Subcutaneous abdominal adipose tissue (tissue), 5 donors: ENCODE results near the gene FOLR1.
"Not testable (repeated sequence)": the region's sequence is repeated elsewhere in the genome, so short reads cannot be mapped to it uniquely, and the experiment has no call there.

Source experiments
- H3K27ac ChIP-seq: one replicate; pipeline ENCODE4 v1.7.0; 2013; ENCODE audit warnings: low read depth, mild to moderate bottlenecking, inconsistent platforms, low read length, moderate library complexity
- H3K27me3 ChIP-seq, 5 donors: one replicate each; pipeline ENCODE4 v1.7.0; 2013; ENCODE audit warnings: low read length in 5 of 5, inconsistent platforms in 1 of 5; ENCODE audit not compliant: control insufficient read depth in 5 of 5, insufficient read depth in 4 of 5
- H3K36me3 ChIP-seq, 5 donors: one replicate each; pipeline ENCODE4 v1.7.0; 2013; ENCODE audit warnings: low read length in 5 of 5; ENCODE audit not compliant: control insufficient read depth in 5 of 5, insufficient read depth in 5 of 5
- H3K4me1 ChIP-seq, 5 donors: one replicate each; pipeline ENCODE4 v1.7.0; 2013; ENCODE audit warnings: low read length in 5 of 5, mild to moderate bottlenecking in 3 of 5, moderate library complexity in 1 of 5; ENCODE audit not compliant: control insufficient read depth in 5 of 5, insufficient read depth in 5 of 5
- H3K4me3 ChIP-seq, 5 donors: one replicate each; pipeline ENCODE4 v1.7.0; 2013; ENCODE audit warnings: low read length in 5 of 5, low read depth in 1 of 5
- H3K9ac ChIP-seq, 5 donors: one replicate each; pipeline ENCODE4 v1.7.0; 2013; ENCODE audit warnings: low read length in 5 of 5, mild to moderate bottlenecking in 4 of 5, moderate library complexity in 3 of 5
- H3K9me3 ChIP-seq, 5 donors: one replicate each; pipeline ENCODE4 v1.7.0; 2013; ENCODE audit warnings: low read length in 5 of 5; ENCODE audit not compliant: control insufficient read depth in 5 of 5
- donor health status: healthy.
- donor health status: healthy.
- donor health status: healthy.
- donor health status: healthy.
- donor health status: healthy.

Gene FOLR1

GRCh38 chr11:72180892-72181552 is 10.9 kb upstream of the FOLR1 start:
- not testable (repeated sequence) for H3K4me1 ChIP-seq, H3K27ac ChIP-seq, H3K36me3 ChIP-seq, H3K9ac ChIP-seq, H3K27me3 ChIP-seq, H3K4me3 ChIP-seq, H3K9me3 ChIP-seq

DNA sequence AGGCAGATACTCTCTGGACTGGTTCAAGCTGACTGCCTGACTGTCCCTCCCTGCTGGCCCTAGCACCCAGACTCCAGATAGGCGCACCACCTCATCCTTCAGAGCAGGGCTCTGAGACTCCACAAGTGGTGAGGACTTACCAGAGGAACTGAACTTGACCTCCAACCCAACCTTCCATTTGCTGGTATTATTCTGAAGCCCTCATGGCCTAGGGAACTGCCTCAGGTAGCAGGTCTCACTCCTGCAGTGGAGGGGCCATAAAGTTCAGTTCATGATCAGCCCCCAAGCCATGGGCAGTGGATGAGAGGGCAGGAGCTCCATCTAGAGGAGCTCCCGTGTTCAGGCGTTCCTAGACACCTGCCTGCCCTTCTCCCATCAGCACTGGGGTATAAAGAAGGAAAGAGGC is 10.4 kb upstream of the FOLR1 start:
- H3K27ac ChIP-seq, H3K4me1 ChIP-seq, H3K4me3 ChIP-seq, H3K36me3 ChIP-seq, H3K9ac ChIP-seq, H3K9me3 ChIP-seq, H3K27me3 ChIP-seq: not testable (repeated sequence)

GRCh38 chr11:72188267-72188666 is 3.7 kb upstream of the FOLR1 start:
- Histone ChIP-seq H3K4me3 (no peak overlapping the region), H3K27ac (no peak overlapping the region), H3K9ac (no peak overlapping the region), H3K9me3 (no peaks in the 10 kb centered on the region), H3K4me1 (peaks cover 0 to 3% (median 0%) of the 10 kb centered on the region in 5 donors), H3K27me3 (no peaks in the 10 kb centered on the region), H3K36me3 (no peaks in the 10 kb centered on the region)

DNA sequence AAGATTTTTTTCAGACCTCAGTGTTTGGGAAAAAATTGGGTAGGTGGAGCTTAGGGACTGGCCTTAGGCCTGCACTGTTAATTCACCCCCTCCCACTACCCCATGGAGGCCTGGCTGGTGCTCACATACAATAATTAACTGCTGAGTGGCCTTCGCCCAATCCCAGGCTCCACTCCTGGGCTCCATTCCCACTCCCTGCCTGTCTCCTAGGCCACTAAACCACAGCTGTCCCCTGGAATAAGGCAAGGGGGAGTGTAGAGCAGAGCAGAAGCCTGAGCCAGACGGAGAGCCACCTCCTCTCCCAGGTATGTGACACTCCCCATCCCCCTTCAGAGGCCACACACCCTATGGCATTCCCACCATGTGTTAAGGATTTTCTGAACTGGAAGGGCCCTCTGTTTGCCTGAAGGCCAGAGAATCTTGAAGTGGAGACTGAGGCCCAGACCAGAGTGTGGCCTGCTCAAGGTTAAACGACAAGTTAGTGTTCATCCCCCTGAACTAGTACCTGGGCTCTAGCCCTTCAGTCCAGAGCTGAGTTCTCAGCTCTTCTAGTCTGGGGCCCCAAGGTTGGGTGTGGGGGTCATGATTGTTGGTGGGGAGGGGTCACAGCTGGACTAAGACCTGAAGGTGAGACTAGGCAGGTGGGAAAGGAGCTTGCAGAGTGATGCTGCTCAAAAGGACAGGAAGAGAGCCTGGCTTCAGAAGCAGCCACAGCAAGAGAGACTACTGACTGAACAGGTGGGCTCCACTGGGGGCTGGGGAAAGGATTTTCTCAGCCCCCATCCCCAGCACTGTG is 2.3 kb upstream of the FOLR1 start:
- no peaks in the 10 kb centered on the region for H3K9me3 ChIP-seq
- no peak overlapping the region for H3K4me3 ChIP-seq
- no peaks in the 10 kb centered on the region for H3K27me3 ChIP-seq
- H3K36me3 ChIP-seq: no peaks in the 10 kb centered on the region
- no peaks in the 10 kb centered on the region for H3K4me1 ChIP-seq
- H3K27ac ChIP-seq: no peak overlapping the region
- H3K9ac ChIP-seq: no peak overlapping the region

DNA sequence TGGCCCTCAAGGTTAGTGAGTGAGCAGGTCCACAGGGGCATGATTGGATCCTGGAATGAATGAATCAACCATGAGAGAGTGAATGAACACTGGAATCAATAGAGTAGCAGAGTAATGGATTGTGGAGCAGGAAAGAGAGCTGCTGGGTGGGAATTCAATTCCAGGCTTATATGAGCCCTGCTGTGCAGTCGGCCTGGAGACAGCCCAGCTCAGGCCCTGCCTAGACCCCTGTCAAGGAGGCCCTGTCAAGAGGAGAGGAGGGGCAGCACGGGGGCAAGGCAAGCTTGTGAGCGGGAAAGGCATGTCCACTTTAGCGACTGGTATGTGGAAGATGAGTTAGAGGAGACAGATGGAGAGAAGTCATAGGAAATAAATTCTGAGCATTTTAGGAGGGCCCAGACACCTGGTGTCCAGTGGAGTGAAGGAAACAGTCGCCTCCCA is 1.3 kb upstream of the FOLR1 start:
- Histone ChIP-seq H3K4me3 (no peak overlapping the region), H3K36me3 (no peaks in the 10 kb centered on the region), H3K9ac (no peak overlapping the region), H3K27ac (no peak overlapping the region), H3K9me3 (no peaks in the 10 kb centered on the region), H3K27me3 (peaks cover 0 to 4% (median 0%) of the 10 kb centered on the region in 5 donors), H3K4me1 (no peaks in the 10 kb centered on the region)

GRCh38 chr11:72195518-72196270 is 3.8 kb downstream of the FOLR1 start:
- peaks cover 0 to 6% (median 0%) of the 10 kb centered on the region in 5 donors for H3K27me3 ChIP-seq
- no peaks in the 10 kb centered on the region for H3K36me3 ChIP-seq
- no peak overlapping the region for H3K9ac ChIP-seq

DNA sequence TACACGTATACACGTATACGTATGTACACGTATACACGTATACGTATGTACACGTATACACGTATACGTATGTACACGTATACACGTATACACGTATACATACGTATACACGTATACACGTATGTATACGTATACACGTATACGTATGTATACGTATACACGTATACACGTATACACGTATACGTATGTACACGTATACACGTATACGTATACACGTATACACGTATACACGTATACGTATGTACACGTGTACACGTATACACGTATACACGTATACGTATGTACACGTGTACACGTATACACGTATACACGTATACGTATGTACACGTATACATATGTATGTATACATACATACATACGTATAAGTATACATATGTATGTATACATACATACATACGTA is 9.5 kb downstream of the FOLR1 start:
- H3K9me3 ChIP-seq, H3K27ac ChIP-seq, H3K4me1 ChIP-seq, H3K36me3 ChIP-seq, H3K27me3 ChIP-seq, H3K9ac ChIP-seq, H3K4me3 ChIP-seq: not testable (repeated sequence)

More at GRCh38 chr11:72195518-72196270, 3.8 kb downstream of the FOLR1 start:
- Histone ChIP-seq H3K27ac (no peak overlapping the region), H3K9me3 (no peaks in the 10 kb centered on the region), H3K4me1 (no peaks in the 10 kb centered on the region), H3K4me3 (no peak overlapping the region)

- Histone ChIP-seq H3K27me3 (no peaks in the 10 kb centered on the region), H3K9me3 (no peaks in the 10 kb centered on the region), H3K9ac (peak overlapping the region in 1 of 5 donors; percentile 24), H3K4me3 (no peak overlapping the region), H3K36me3 (no peaks in the 10 kb centered on the region), H3K4me1 (no peaks in the 10 kb centered on the region), H3K27ac (no peak overlapping the region)
These were observed 10.6 kb downstream of the FOLR1 start for GRCh38 chr11:72202571-72202970.

- H3K27me3 ChIP-seq: no peaks in the 10 kb centered on the region
- H3K9ac ChIP-seq: peak overlapping the region in 1 of 5 donors; percentile 24
- no peaks in the 10 kb centered on the region for H3K36me3 ChIP-seq
- H3K9me3 ChIP-seq: no peaks in the 10 kb centered on the region
- H3K27ac ChIP-seq: no peak overlapping the region
- no peak overlapping the region for H3K4me3 ChIP-seq
- H3K4me1 ChIP-seq: no peaks in the 10 kb centered on the region
These were observed 11.2 kb downstream of the FOLR1 start for GRCh38 chr11:72203163-72203562.

DNA sequence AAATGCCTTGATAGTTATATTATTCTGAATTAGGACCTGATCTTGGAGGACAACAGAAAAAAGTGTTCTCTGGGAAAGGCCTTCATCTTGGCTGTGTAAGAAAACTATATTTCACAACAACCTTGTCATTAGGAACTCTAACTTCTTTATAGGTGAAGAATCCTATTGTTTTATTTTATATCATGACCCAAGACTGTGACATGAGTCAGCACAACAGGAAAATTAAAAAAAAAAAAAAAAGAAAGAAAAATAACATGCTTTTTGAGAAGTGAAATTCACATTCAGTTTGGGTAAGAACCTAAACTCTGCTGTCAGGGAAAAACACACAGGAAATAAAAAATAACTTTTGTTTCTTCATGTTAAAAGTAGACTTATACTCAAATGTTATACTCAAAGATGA is 12.9 kb downstream of the FOLR1 start:
- peaks cover 0 to 3% (median 0%) of the 10 kb centered on the region in 5 donors for H3K4me1 ChIP-seq

More for the DNA sequence above, 12.9 kb downstream of the FOLR1 start:
- Histone ChIP-seq H3K4me3 (no peak overlapping the region), H3K27me3 (no peaks in the 10 kb centered on the region), H3K9ac (no peak overlapping the region), H3K9me3 (peaks cover 0 to 9% (median 4%) of the 10 kb centered on the region in 5 donors), H3K27ac (no peak overlapping the region), H3K36me3 (no peaks in the 10 kb centered on the region)
